HL-60 (cell line): ENCODE measurements around the gene WASHC4.

Source experiments
- DNase-seq, 2 experiments: peaks; one replicate each; pipeline ENCODE4 v3.0.0-alpha.2; 2010 to 2020; ENCODE audit warnings: low read depth in 1 of 2, low spot score in 1 of 2
- H3K27ac ChIP-seq: fragments of 250-450 bp; sonication (Bioruptor Pico); replicated peaks from 2 replicates; pipeline ENCODE4 v1.5.1; 2020; ENCODE audit warnings: mild to moderate bottlenecking, moderate library complexity
- H3K27me3 ChIP-seq: fragments of 250-450 bp; sonication (Bioruptor Pico); 2 replicates; pipeline ENCODE4 v1.5.1; 2021; ENCODE audit warnings: mild to moderate bottlenecking, moderate library complexity; ENCODE audit not compliant: insufficient read depth, poor library complexity, severe bottlenecking
- H3K4me3 ChIP-seq: replicated peaks from 2 replicates; pipeline ENCODE4 v1.5.1; 2011; ENCODE audit warnings: mild to moderate bottlenecking, control low read depth, low read length; ENCODE audit not compliant: insufficient read depth
- GABPA ChIP-seq: IDR thresholded peaks from 2 replicates; pipeline ENCODE4 v1.6.1; 2012; ENCODE audit warnings: low read depth
- POLR2AphosphoS5 ChIP-seq: IDR thresholded peaks from 2 replicates; pipeline ENCODE4 v1.6.1; 2012; ENCODE audit warnings: low read depth
- REST ChIP-seq: IDR thresholded peaks from 2 replicates; pipeline ENCODE4 v1.6.1; 2012; ENCODE audit warnings: low read depth; ENCODE audit not compliant: insufficient replicate concordance
- SPI1 ChIP-seq: IDR thresholded peaks from 2 replicates; pipeline ENCODE4 v1.6.1; 2012; ENCODE audit warnings: low read depth, mild to moderate bottlenecking, borderline replicate concordance
- TF ChIP-seq, protein P1 (sequence below): IDR thresholded peaks from one replicate; pipeline ENCODE4 v1.5.1; 2011; ENCODE audit warnings: low read length, control low read depth, inconsistent platforms; ENCODE audit not compliant: insufficient read depth

Gene WASHC4

GRCh38 chr12:105120551-105120950 lies 13.0 kb downstream of the WASHC4 start:
- TF ChIP-seq, protein P1, sequence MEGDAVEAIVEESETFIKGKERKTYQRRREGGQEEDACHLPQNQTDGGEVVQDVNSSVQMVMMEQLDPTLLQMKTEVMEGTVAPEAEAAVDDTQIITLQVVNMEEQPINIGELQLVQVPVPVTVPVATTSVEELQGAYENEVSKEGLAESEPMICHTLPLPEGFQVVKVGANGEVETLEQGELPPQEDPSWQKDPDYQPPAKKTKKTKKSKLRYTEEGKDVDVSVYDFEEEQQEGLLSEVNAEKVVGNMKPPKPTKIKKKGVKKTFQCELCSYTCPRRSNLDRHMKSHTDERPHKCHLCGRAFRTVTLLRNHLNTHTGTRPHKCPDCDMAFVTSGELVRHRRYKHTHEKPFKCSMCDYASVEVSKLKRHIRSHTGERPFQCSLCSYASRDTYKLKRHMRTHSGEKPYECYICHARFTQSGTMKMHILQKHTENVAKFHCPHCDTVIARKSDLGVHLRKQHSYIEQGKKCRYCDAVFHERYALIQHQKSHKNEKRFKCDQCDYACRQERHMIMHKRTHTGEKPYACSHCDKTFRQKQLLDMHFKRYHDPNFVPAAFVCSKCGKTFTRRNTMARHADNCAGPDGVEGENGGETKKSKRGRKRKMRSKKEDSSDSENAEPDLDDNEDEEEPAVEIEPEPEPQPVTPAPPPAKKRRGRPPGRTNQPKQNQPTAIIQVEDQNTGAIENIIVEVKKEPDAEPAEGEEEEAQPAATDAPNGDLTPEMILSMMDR: no peak
- no peak for TF ChIP-seq SPI1
- TF ChIP-seq REST: no peak
- no peak for TF ChIP-seq POLR2AphosphoS5
- no peak for TF ChIP-seq GABPA
- DNase-seq: no peak
- H3K27ac ChIP-seq: no peak overlapping the region
- H3K4me3 ChIP-seq: no peak overlapping the region
- H3K27me3 ChIP-seq: no peaks in the 10 kb centered on the region

- H3K27ac ChIP-seq: no peak overlapping the region
These were observed 30.7 kb downstream of the WASHC4 start for GRCh38 chr12:105138248-105138647.

DNA sequence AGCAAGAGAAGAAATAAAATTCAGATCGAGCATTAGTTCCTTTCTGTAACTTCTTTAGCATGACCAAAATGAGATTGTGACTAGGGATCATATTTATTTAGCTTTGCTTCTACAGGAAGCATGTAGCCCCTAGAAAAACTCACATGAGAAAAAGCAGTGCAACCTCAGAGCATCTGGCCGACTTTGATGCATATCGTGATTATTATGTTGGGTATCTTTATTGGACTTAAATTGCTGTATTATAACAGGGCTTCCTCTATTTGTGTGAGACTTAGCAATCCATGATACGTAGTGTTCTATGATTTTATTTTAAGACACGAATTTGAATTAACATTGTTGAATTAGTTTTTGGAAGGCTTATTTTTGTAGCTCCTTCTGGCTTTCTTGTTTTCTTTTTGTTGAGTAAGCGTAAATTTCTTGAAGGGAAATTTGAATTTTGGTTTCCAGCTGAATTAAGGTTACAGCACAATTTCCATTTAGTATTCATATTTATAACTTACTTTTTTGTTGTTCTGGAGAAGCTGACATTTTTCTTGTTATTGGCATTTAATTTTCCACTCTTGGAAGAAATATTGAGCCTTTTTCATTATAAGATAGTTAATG lies 33.9 kb downstream of the WASHC4 start:
- TF ChIP-seq REST (no peak), GABPA (no peak), SPI1 (no peak), POLR2AphosphoS5 (no peak)
- TF ChIP-seq, protein P1: no peak
- Histone ChIP-seq H3K27ac (no peak overlapping the region), H3K4me3 (no peak overlapping the region), H3K27me3 (no peaks in the 10 kb centered on the region)
- no peak for DNase-seq

More at GRCh38 chr12:105138248-105138647, 30.7 kb downstream of the WASHC4 start:
- TF ChIP-seq, protein P1: no peak
- TF ChIP-seq SPI1 (no peak), GABPA (no peak), REST (no peak), POLR2AphosphoS5 (no peak)
- DNase-seq: no peak
- Histone ChIP-seq H3K27me3 (no peaks in the 10 kb centered on the region), H3K4me3 (no peak overlapping the region)
